OCI-LY1 (cell line): ENCODE data around the gene RBP3.

ENCODE experiments used
- EZH2 ChIP-seq: fragments of 200-600 bp; sonication (generic), shearing (Covaris generic); IDR thresholded peaks from 2 replicates; pipeline ENCODE4 v1.8.0; 2017; ENCODE audit warnings: borderline replicate concordance, mixed run types, mild to moderate bottlenecking, antibody characterized with exemption, low read length, moderate library complexity, mixed read lengths
- TF ChIP-seq, protein P1 (sequence below): fragments of 200-600 bp; sonication (generic), shearing (Covaris generic); IDR thresholded peaks from 2 replicates; pipeline ENCODE4 v1.5.1; 2017; ENCODE audit warnings: mild to moderate bottlenecking, antibody characterized with exemption, low read length, moderate library complexity, mixed read lengths

- TF ChIP-seq EZH2 = no peak
- TF ChIP-seq, protein P1, sequence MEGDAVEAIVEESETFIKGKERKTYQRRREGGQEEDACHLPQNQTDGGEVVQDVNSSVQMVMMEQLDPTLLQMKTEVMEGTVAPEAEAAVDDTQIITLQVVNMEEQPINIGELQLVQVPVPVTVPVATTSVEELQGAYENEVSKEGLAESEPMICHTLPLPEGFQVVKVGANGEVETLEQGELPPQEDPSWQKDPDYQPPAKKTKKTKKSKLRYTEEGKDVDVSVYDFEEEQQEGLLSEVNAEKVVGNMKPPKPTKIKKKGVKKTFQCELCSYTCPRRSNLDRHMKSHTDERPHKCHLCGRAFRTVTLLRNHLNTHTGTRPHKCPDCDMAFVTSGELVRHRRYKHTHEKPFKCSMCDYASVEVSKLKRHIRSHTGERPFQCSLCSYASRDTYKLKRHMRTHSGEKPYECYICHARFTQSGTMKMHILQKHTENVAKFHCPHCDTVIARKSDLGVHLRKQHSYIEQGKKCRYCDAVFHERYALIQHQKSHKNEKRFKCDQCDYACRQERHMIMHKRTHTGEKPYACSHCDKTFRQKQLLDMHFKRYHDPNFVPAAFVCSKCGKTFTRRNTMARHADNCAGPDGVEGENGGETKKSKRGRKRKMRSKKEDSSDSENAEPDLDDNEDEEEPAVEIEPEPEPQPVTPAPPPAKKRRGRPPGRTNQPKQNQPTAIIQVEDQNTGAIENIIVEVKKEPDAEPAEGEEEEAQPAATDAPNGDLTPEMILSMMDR = no peak
These were observed 35.5 kb upstream of the RBP3 start for GRCh38 chr10:47312663-47312995.
